AG09309 (cell line): ENCODE results near the gene ADAMTSL3.

Source experiments
- DNase-seq: peaks from one replicate; pipeline ENCODE4 v3.0.0-alpha.2; 2010; ENCODE audit warnings: low read depth
- H3K4me3 ChIP-seq: 2 replicates; pipeline ENCODE4 v1.5.1; 2011; ENCODE audit warnings: mild to moderate bottlenecking, low read depth, low read length, moderate library complexity; ENCODE audit not compliant: control insufficient read depth
- TF ChIP-seq, protein P1 (sequence below): IDR thresholded peaks from 2 replicates; pipeline ENCODE4 v1.5.1; 2011; ENCODE audit warnings: mild to moderate bottlenecking, low read depth, low read length, inconsistent platforms; ENCODE audit not compliant: insufficient read depth, control insufficient read depth; ENCODE audit errors: missing control alignments

The ADAMTSL3 gene

DNA sequence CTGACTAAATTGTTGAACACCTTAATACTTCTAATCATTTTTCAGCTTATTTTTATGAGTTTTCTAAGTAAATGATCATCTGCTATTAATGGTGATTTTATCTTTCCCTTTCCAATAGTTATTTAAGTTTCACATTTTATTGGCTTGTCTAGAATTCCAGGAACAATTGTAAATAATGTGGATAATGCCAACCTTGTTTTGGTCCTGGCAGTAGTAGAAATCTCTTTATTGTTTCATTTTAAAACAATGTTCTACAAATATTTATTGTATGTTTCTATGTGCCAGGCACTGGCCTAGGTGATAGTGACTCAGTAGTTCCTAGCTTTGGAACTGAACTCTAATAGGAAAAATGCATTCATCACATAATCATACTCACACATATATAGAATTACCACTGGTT is 264.1 kb downstream of the ADAMTSL3 start:
- TF ChIP-seq, protein P1, sequence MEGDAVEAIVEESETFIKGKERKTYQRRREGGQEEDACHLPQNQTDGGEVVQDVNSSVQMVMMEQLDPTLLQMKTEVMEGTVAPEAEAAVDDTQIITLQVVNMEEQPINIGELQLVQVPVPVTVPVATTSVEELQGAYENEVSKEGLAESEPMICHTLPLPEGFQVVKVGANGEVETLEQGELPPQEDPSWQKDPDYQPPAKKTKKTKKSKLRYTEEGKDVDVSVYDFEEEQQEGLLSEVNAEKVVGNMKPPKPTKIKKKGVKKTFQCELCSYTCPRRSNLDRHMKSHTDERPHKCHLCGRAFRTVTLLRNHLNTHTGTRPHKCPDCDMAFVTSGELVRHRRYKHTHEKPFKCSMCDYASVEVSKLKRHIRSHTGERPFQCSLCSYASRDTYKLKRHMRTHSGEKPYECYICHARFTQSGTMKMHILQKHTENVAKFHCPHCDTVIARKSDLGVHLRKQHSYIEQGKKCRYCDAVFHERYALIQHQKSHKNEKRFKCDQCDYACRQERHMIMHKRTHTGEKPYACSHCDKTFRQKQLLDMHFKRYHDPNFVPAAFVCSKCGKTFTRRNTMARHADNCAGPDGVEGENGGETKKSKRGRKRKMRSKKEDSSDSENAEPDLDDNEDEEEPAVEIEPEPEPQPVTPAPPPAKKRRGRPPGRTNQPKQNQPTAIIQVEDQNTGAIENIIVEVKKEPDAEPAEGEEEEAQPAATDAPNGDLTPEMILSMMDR, result no peak
- H3K4me3 ChIP-seq, result no peak overlapping the region
- DNase-seq, result no peak

DNA sequence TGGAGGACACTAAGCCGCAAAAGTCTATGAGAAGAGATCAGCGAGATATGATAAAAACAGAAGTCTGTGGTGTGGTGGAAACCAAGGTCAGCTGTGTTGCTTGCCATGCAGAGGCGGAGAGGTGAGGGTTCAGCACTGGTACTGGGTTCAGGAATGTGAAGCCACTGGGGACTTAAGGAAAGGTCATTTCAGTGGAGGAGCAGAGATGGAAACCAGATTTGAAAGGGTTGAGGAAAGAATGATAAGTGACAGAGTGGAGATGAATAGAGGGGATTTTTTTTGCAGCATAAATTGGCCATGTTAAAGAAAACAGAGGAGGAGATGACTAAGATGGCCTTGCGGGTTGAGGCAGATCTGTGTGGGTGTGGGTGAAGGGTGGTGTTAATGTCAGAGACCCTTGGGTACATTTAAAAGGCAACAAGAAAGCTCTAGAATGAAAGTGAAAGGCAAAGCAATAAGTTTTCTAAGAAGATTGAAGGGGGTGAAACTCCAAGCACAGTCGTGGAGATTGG is 265.5 kb downstream of the ADAMTSL3 start:
- TF ChIP-seq, protein P1, result no peak
- DNase-seq, result no peak

DNA sequence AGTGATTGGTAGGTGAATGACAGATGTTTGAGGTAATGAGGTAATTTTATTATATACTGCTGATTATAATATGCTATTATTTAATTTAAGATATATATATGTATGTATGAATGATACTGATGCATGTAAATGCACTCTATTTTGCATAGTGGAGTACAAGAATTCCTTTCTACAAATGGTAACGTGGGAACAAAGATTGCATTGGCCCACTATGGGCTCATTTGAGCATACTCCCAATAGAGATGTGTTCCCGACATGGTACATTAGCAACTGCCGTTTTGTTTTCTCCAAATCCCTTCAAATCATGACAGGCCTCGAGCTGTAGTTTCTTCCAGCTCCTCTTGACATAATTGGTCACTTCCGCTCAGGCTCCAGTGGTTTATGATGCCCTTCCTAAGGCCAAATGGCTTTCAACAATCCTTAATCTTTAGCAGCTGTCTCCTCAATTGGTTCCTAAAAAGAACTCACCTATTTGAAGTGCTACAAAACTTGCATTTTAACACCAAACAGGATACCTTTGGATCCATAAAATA is 266.1 kb downstream of the ADAMTSL3 start:
- no peak for DNase-seq
- no peak overlapping the region for H3K4me3 ChIP-seq
- TF ChIP-seq, protein P1, result no peak

More for the DNA sequence above, 265.5 kb downstream of the ADAMTSL3 start:
- H3K4me3 ChIP-seq, result no peak overlapping the region

DNA sequence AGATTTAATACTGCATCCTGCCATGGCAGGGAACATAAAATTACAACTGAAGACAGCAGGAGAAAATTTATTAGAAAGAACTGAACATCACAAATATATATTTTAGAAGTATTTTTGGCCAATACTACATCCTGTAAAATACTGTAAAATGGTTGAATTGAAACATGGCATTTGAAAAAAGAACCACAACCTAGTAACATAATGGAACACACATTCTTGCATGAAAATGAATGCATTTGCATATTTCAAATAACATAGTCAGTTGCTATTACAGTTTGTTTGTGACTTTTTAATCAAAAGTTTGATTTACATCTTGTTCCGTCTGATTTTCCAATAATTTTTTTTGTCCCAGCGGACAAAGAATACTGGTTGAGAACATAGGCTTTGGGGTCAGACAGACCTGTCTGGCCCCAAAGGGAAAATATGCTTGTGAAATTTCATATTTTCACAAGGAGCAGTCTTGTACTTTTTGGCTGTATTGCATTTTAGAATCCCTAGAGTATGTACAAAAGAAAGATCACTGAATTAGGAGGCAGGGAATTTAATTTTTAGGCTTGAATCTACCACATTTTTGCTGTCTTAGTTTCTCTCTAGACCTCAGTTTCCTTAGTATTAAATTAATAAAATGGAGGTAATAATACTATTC is 268.8 kb downstream of the ADAMTSL3 start:
- DNase-seq, result no peak
- no peak overlapping the region for H3K4me3 ChIP-seq
- TF ChIP-seq, protein P1, result no peak

DNA sequence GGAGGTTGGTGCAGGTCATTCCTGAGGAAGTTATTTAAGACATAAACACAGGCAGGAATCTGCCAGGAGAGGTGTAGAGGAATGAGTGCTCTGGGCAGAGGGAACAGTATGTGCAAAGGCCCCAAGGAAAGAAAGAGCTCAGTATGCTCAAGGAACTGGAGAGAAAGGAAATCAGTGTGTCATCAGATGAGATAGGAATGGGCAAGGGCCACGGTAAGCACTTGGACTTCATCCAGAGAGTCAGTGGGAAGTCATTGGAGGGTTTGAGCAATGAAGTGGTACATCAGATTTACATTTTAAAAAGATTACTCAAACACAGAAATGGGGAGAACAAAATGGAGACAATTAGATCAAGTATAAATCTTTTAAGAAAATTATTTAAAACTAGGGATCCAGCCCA is 272.2 kb downstream of the ADAMTSL3 start:
- H3K4me3 ChIP-seq, result no peak overlapping the region
- TF ChIP-seq, protein P1, result no peak
- no peak for DNase-seq

DNA sequence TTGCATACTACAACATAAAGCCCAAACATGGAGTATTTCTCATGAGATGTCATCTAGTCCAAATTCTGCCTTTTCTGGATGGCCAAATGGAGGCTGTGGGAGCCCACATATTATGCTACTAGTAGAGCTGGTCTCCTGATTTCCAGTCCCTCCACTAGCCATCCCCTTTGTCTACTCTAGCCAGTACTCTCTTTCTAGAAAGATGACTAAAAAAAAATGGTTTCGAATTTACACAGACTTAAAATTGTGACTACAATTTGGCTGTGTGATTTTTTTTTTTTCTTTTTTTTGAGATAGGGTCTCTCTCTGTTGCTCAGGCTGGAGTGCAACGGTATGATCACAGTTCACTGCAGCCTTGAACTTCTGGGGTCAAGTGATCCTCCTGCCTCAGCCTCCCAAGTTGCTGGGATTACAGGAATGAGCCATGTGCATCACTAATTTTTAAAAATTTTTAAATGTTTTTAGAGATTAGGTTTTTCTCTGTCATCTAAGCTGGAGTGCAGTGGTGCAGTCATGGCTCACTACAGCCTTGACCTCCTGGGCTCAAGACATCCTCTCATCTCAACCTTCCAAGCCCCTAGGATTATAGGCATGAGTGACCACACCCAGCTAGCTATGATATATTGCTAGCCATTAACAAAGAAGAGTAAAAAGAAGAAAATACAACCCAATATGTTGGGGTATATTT is 273.9 kb downstream of the ADAMTSL3 start:
- no peak overlapping the region for H3K4me3 ChIP-seq
- TF ChIP-seq, protein P1, result no peak
- no peak for DNase-seq

DNA sequence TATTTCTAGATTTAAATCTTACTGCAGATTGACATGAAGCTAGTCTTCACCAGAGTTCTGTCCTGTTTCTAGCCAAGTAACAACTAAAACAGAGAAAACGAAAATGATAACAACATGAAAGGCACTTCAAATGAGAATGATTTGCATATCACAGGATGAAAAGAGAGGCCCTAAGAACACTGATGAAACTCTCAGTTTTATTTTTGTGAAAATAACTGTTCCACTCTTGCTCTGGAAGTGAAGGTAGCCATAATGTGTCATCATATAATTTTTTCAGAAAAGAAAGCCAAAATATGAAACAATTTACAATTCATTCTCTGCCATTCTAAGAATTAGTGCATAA is 274.4 kb downstream of the ADAMTSL3 start:
- TF ChIP-seq, protein P1, result no peak
- no peak overlapping the region for H3K4me3 ChIP-seq
- DNase-seq, result no peak
